GM12878 (cell line): ENCODE data around the gene MALRD1. TPM values are rescaled to one million over a fixed set of nuclear protein-coding genes. Genes with fewer than 3 reads are reported as not detected.

ENCODE experiments used
- ATAC-seq: fragments of 200-7000 bp; cut with Tn5 transposase; 3 replicates; pipeline ENCODE4 v1.9.1; 2020; ENCODE audit warnings: mild to moderate bottlenecking, moderate library complexity
- BruUV-seq: library from RNA; stranded (reverse); fragments of 400-500 nt; replicated peaks from 2 replicates; lab custom pipeline; 2021; lab: Mats Ljungman, UMichigan
- CTCF ChIA-PET: fragments of 300-600 bp; sonication (Branson Sonifier 250); formaldehyde crosslinking; extraction: SDS; loops from one replicate; lab custom pipeline; 2021; ENCODE audit warnings: inconsistent platforms; lab: Yijun Ruan, JAX
- POLR2A ChIA-PET: fragments of 350-600 bp; formaldehyde crosslinking; extraction: SDS; loops from one replicate; lab custom pipeline; 2021; ENCODE audit warnings: inconsistent platforms; lab: Charles Lee
- RAD21 ChIA-PET: fragments of 300-600 bp; sonication (Branson Sonifier 250); formaldehyde crosslinking; loops from one replicate; lab custom pipeline; 2023; ENCODE audit warnings: antibody characterized with exemption; ENCODE audit not compliant: unreplicated experiment; lab: Charles Lee
- SMC1A ChIA-PET: fragments of 300-600 bp; sonication (Branson Sonifier 250); formaldehyde crosslinking; loops from one replicate; lab custom pipeline; 2023; ENCODE audit not compliant: unreplicated experiment, uncharacterized antibody; lab: Charles Lee
- DNase-seq: peaks from one replicate; pipeline ENCODE4 v3.0.0-alpha.2; 2011; ENCODE audit warnings: low read depth, low spot score
- FAIRE-seq: peaks from 3 replicates; lab custom pipeline; 2011; peaks lifted over from hg19 to GRCh38; lab: Jason Lieb, UNC
- H2AFZ ChIP-seq: 2 replicates; pipeline ENCODE4 v1.6.0; 2011; ENCODE audit warnings: low read depth, low read length, control low read depth; ENCODE audit not compliant: control insufficient read depth
- H3K27ac ChIP-seq: 2 replicates; pipeline ENCODE4 v1.5.1; 2011; ENCODE audit warnings: control low read depth; ENCODE audit not compliant: control insufficient read depth, insufficient read depth
- H3K27me3 ChIP-seq, 2 experiments: replicated peaks in 1 of 2; 2 replicates each; pipeline versions ENCODE4 v1.6.0 to v1.6.1; 2011; ENCODE audit warnings: low read length in 1 of 2; ENCODE audit not compliant: control insufficient read depth in 2 of 2, insufficient read depth in 2 of 2
- H3K36me3 ChIP-seq, 2 experiments: 2 replicates each; pipeline ENCODE4 v1.5.1; 2011; ENCODE audit warnings: low read length in 1 of 2; ENCODE audit not compliant: control insufficient read depth in 2 of 2, insufficient read depth in 2 of 2
- H3K4me1 ChIP-seq: 2 replicates; pipeline ENCODE4 v1.6.1; 2011; ENCODE audit warnings: mild to moderate bottlenecking, low read length, moderate library complexity, mixed read lengths; ENCODE audit not compliant: control insufficient read depth, insufficient read depth
- H3K4me2 ChIP-seq: 2 replicates; pipeline ENCODE4 v1.6.0; 2011; ENCODE audit warnings: control low read depth; ENCODE audit not compliant: control insufficient read depth, insufficient read depth
- H3K4me3 ChIP-seq: fragments of 200-600 bp; sonication (generic); 2 replicates; pipeline ENCODE4 v1.5.1; 2016
- H3K79me2 ChIP-seq: 2 replicates; pipeline ENCODE4 v1.6.0; 2011; ENCODE audit warnings: low read length; ENCODE audit not compliant: control insufficient read depth, insufficient read depth
- H3K9ac ChIP-seq: 2 replicates; pipeline ENCODE4 v1.8.0; 2011; ENCODE audit warnings: low read length, control low read depth, mixed read lengths; ENCODE audit not compliant: control insufficient read depth, insufficient read depth
- H3K9me3 ChIP-seq: replicated peaks from 3 replicates; pipeline ENCODE4 v1.5.1; 2011; ENCODE audit warnings: mild to moderate bottlenecking, low read length; ENCODE audit not compliant: control insufficient read depth, insufficient read depth
- H4K20me1 ChIP-seq: 2 replicates; pipeline ENCODE4 v1.6.0; 2011; ENCODE audit not compliant: control insufficient read depth, insufficient read depth
- ATF7 ChIP-seq: fragments of 450-650 bp; IDR thresholded peaks from 2 replicates; pipeline ENCODE4 v1.6.1; 2016; ENCODE audit warnings: low read depth, mild to moderate bottlenecking
- BCL11A ChIP-seq: IDR thresholded peaks from 2 replicates; pipeline ENCODE4 v1.6.1; 2011; ENCODE audit warnings: low read depth, low read length
- DPF2 ChIP-seq: fragments of 450-650 bp; IDR thresholded peaks from 2 replicates; pipeline ENCODE4 v1.6.1; 2017; ENCODE audit warnings: mild to moderate bottlenecking
- HDGF ChIP-seq: fragments of 450-650 bp; IDR thresholded peaks from 2 replicates; pipeline ENCODE4 v1.6.1; 2016; ENCODE audit warnings: antibody characterized with exemption
- MEF2A ChIP-seq: IDR thresholded peaks from 2 replicates; pipeline ENCODE4 v1.6.1; 2011; ENCODE audit warnings: low read depth, mild to moderate bottlenecking, low read length, moderate library complexity; ENCODE audit not compliant: insufficient read depth
- MEF2B ChIP-seq: fragments of 450-650 bp; IDR thresholded peaks from 2 replicates; pipeline ENCODE4 v1.6.1; 2018; ENCODE audit warnings: mild to moderate bottlenecking, moderate library complexity; ENCODE audit not compliant: partially characterized antibody, poor library complexity, severe bottlenecking
- MLLT1 ChIP-seq: fragments of 450-650 bp; IDR thresholded peaks from 2 replicates; pipeline ENCODE4 v1.6.1; 2016; ENCODE audit warnings: mild to moderate bottlenecking
- MXI1 ChIP-seq: fragments of 150-350 bp; IDR thresholded peaks from 2 replicates; pipeline ENCODE4 v1.6.1; 2011; ENCODE audit warnings: low read depth, mild to moderate bottlenecking, inconsistent platforms, low read length, improper control_type of control experiment
- RAD51 ChIP-seq: fragments of 450-650 bp; IDR thresholded peaks from 2 replicates; pipeline ENCODE4 v1.6.1; 2016; ENCODE audit warnings: moderate library complexity, mild to moderate bottlenecking, inconsistent platforms
- RB1 ChIP-seq: fragments of 450-650 bp; formaldehyde crosslinking; IDR thresholded peaks from 2 replicates; pipeline ENCODE4 v1.6.1; 2017; ENCODE audit warnings: mild to moderate bottlenecking, borderline replicate concordance
- TARDBP ChIP-seq: IDR thresholded peaks from 2 replicates; pipeline ENCODE4 v1.6.1; 2016; ENCODE audit warnings: borderline replicate concordance
- TBL1XR1 ChIP-seq: IDR thresholded peaks from 2 replicates; pipeline ENCODE4 v1.6.1; 2012; ENCODE audit warnings: low read depth, low read length, improper control_type of control experiment
- ZNF207 ChIP-seq: fragments of 450-650 bp; IDR thresholded peaks from 2 replicates; pipeline ENCODE4 v1.6.1; 2014; ENCODE audit warnings: antibody characterized with exemption, mild to moderate bottlenecking, borderline replicate concordance
- ZNF687 ChIP-seq: fragments of 450-650 bp; IDR thresholded peaks from 2 replicates; pipeline ENCODE4 v1.6.1; 2017; ENCODE audit warnings: mild to moderate bottlenecking, moderate library complexity
- WGBS: methylation state at CpG from one replicate; pipeline ENCODE4 v1.1.6; 2016; ENCODE audit warnings: low lambda C conversion rate; ENCODE audit not compliant: insufficient replicate concordance, insufficient coverage; ENCODE audit errors: missing lambda C conversion rate; 5-methylcytosine and 5-hydroxymethylcytosine counted together
- in situ Hi-C: fragments of 300-500 bp; cut with MboI; formaldehyde crosslinking; loops from 9 replicates; pipeline ENCODE4 v1.14.3; 2018; ENCODE audit warnings: mixed read lengths
- intact Hi-C: fragments of 100-400 bp; cut with micrococcal nuclease; formaldehyde crosslinking; loops from one replicate; pipeline ENCODE4 v1.14.2; 2022; ENCODE audit not compliant: unreplicated experiment
- polyA plus RNA-seq, 11 experiments: library from polyadenylated mRNA; depleted of rRNA in 4 of 11; unstranded in 6 of 11; stranded (reverse) in 5 of 11; fragments of >200 nt; fragmentation: Nextera tagmentation in 4 of 11; fragmentation: Illumina TruSeq in 1 of 11; extraction: Ambion mirVana in 4 of 11; extraction: Trizol in 1 of 11; gene quantifications; 1 replicate in 1 of 11; 2 replicates in 10 of 11; pipeline versions ENCODE4 v1.2.1 to v1.2.3, GENCODE V29; 2011 to 2016; ENCODE audit warnings: inconsistent platforms in 2 of 11, missing spikeins in 2 of 11, low read depth in 1 of 11
- total RNA-seq, 4 experiments: library from RNA; depleted of rRNA in 3 of 4; stranded (reverse); fragments of >200 nt in 3 of 4; fragmentation: Illumina TruSeq in 1 of 4; extraction: Trizol in 1 of 4; gene quantifications; 2 replicates each; pipeline versions ENCODE4 v1.2.1 to v1.2.3, GENCODE V29; 2013 to 2021
- TF ChIP-seq, protein P1 (sequence below): IDR thresholded peaks from 2 replicates; pipeline ENCODE4 v1.6.1; 2011; ENCODE audit warnings: borderline replicate concordance, low read depth, mild to moderate bottlenecking, moderate library complexity, low read length; ENCODE audit not compliant: insufficient read depth, poor library complexity, severe bottlenecking
- TF ChIP-seq, protein P2 (sequence below): fragments of 450-650 bp; IDR thresholded peaks from 2 replicates; pipeline ENCODE4 v1.6.1; 2017; ENCODE audit warnings: antibody characterized with exemption, mild to moderate bottlenecking, moderate library complexity

The MALRD1 gene
- total and polyA plus RNA-seq, 10 of the 15 experiments (the other 5 are each of a cell fraction or from before 2014, with no cell fraction given) = 0.12 to 6.6 (median 0.26) TPM; not detected in 2

- no peak overlapping the region for H3K4me3 ChIP-seq
- no peaks in the 10 kb centered on the region for H4K20me1 ChIP-seq
- no peaks in the 10 kb centered on the region for H3K9me3 ChIP-seq
- FAIRE-seq (no peak), ATAC-seq (no peak), DNase-seq (no peak)
- no peaks in the 10 kb centered on the region for H3K79me2 ChIP-seq
- H3K27me3 ChIP-seq = no peaks in the 10 kb centered on the region
- no peak overlapping the region for H3K9ac ChIP-seq
- intact Hi-C loops (no loop called here), in situ Hi-C loops (no loop called here)
- SMC1A ChIA-PET = interaction anchor here (1.4 kb wide), 1 partner anchor 11 kb away, joined by 4 read pairs; no protein-coding TSS in a partner anchor
- no peak overlapping the region for H3K27ac ChIP-seq
- RAD21 ChIA-PET = interaction anchor here (0.5 to 0.6 kb wide), 2 partner anchors 302 to 314 kb away, joined by 3 read pairs; no protein-coding TSS in a partner anchor
- POLR2A ChIA-PET = interaction anchor here (0.6 to 1.2 kb wide), 2 partner anchors 21 to 1876 kb away, joined by 3 to 4 read pairs; no protein-coding TSS in a partner anchor
- no peak overlapping the region for H2AFZ ChIP-seq
- WGBS = 29% methylated on average over 4 of the region's 4 CpGs
- no peak overlapping the region for H3K4me2 ChIP-seq
- no TSS peak for BruUV-seq
- CTCF ChIA-PET = no interaction called here
- H3K36me3 ChIP-seq = no peaks in the 10 kb centered on the region
- H3K4me1 ChIP-seq = no peaks in the 10 kb centered on the region
- TF ChIP-seq ZNF207 (no peak), MEF2B (no peak), ATF7 (no peak), ZNF687 (no peak), MLLT1 (no peak), TARDBP (no peak), DPF2 (no peak), TBL1XR1 (no peak), MXI1 (no peak), MEF2A (no peak), HDGF (no peak), RB1 (no peak), RAD51 (no peak), BCL11A (no peak)
- TF ChIP-seq, protein P1, sequence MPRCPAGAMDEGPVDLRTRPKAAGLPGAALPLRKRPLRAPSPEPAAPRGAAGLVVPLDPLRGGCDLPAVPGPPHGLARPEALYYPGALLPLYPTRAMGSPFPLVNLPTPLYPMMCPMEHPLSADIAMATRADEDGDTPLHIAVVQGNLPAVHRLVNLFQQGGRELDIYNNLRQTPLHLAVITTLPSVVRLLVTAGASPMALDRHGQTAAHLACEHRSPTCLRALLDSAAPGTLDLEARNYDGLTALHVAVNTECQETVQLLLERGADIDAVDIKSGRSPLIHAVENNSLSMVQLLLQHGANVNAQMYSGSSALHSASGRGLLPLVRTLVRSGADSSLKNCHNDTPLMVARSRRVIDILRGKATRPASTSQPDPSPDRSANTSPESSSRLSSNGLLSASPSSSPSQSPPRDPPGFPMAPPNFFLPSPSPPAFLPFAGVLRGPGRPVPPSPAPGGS = no peak
- TF ChIP-seq, protein P2, sequence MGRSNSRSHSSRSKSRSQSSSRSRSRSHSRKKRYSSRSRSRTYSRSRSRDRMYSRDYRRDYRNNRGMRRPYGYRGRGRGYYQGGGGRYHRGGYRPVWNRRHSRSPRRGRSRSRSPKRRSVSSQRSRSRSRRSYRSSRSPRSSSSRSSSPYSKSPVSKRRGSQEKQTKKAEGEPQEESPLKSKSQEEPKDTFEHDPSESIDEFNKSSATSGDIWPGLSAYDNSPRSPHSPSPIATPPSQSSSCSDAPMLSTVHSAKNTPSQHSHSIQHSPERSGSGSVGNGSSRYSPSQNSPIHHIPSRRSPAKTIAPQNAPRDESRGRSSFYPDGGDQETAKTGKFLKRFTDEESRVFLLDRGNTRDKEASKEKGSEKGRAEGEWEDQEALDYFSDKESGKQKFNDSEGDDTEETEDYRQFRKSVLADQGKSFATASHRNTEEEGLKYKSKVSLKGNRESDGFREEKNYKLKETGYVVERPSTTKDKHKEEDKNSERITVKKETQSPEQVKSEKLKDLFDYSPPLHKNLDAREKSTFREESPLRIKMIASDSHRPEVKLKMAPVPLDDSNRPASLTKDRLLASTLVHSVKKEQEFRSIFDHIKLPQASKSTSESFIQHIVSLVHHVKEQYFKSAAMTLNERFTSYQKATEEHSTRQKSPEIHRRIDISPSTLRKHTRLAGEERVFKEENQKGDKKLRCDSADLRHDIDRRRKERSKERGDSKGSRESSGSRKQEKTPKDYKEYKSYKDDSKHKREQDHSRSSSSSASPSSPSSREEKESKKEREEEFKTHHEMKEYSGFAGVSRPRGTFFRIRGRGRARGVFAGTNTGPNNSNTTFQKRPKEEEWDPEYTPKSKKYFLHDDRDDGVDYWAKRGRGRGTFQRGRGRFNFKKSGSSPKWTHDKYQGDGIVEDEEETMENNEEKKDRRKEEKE = no peak
Observed at GRCh38 chr10:19417740-19418139, 369.1 kb downstream of the MALRD1 start.
